Peyer's patch (tissue), 4 donors: ENCODE results near the gene ALAS1. TPM values are rescaled to one million over a fixed set of nuclear protein-coding genes. Genes with fewer than 3 reads are reported as not detected.

Experiments
- DNase-seq, 3 donors: peaks; one replicate each; pipeline ENCODE4 v3.0.0-alpha.2; 2017 to 2019
- H3K27ac ChIP-seq, 4 donors: fragments of 200-600 bp; sonication (generic); one replicate each; pipeline ENCODE4 v1.5.1; 2016 to 2019
- H3K27me3 ChIP-seq, 2 donors: fragments of 200-600 bp; sonication (generic); one replicate each; pipeline ENCODE4 v1.5.1; 2019
- H3K36me3 ChIP-seq, 3 donors: fragments of 200-600 bp; sonication (generic); one replicate each; pipeline ENCODE4 v1.5.1; 2016 to 2019
- H3K4me1 ChIP-seq, 4 donors: fragments of 200-600 bp; sonication (generic); one replicate each; pipeline ENCODE4 v1.5.1; 2016 to 2019
- H3K4me3 ChIP-seq, 4 donors: fragments of 200-600 bp; sonication (generic); 1 replicate in 3 of 4; 2 replicates in 1 of 4; pipeline ENCODE4 v1.5.1; 2016 to 2019; ENCODE audit warnings: mild to moderate bottlenecking in 1 of 4
- H3K9me3 ChIP-seq, 4 donors: fragments of 200-600 bp; sonication (generic); one replicate each; pipeline ENCODE4 v1.5.1; 2016 to 2019; ENCODE audit warnings: mild to moderate bottlenecking in 1 of 4
- POLR2A ChIP-seq, 2 donors: fragments of 450-650 bp; IDR thresholded peaks; one replicate each; pipeline ENCODE4 v1.5.1; 2017; ENCODE audit warnings: antibody characterized with exemption in 2 of 2, mild to moderate bottlenecking in 2 of 2, moderate library complexity in 2 of 2
- total RNA-seq, 4 donors: library from RNA; depleted of rRNA; stranded (reverse); fragments of >200 nt; gene quantifications; one replicate each; pipeline ENCODE4 v1.1.0, GENCODE V29; 2016
- TF ChIP-seq, protein P1 (sequence below), 6 experiments: fragments of 450-650 bp in 4 of 6; fragments of 200-600 bp in 2 of 6; sonication (generic) in 1 of 6; IDR thresholded peaks; one replicate each; pipeline ENCODE4 v1.5.1; 2017 to 2019; ENCODE audit warnings: antibody characterized with exemption in 6 of 6, mild to moderate bottlenecking in 3 of 6, moderate library complexity in 1 of 6

The ALAS1 gene
- total RNA-seq, 4 donors from 2014 or later: 73.3 to 92.8 (median 89.8) TPM

DNA sequence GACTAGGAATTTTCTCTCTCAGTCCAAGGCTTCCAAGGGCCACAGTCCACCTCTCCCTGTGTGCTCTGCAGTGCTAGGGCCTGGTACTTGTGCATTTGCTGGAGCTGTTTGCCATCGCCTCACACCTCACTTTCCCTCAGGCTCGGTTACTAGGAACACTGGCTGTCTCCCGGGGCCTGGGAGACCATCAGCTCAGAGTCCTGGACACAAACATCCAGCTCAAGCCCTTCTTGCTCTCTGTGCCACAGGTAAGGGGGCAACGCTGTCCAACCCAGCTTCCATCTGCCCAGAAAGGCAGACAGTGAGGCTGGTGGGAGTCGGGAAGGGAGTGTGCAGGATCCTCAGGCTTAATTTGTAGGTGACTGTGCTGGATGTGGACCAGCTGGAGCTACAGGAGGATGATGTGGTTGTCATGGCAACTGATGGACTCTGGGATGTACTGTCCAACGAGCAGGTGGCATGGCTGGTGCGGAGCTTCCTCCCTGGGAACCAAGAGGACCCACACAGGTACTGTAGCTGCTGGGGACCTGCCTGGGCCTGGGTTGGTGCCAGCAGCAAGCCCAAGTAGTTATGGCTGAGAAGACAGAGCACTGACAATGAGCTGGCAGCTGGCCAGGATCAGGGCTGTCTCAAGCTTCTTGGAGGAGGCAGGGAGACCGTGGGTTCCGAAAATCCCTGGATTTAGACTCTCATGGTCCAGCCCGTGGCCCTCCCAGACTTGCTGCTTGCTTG lies 51.0 kb downstream of the ALAS1 start:
- Histone ChIP-seq H3K9me3 (no peaks in the 10 kb centered on the region), H3K4me1 (peaks cover 3 to 26% (median 19%) of the 10 kb centered on the region in 4 donors), H3K27ac (no peak overlapping the region), H3K4me3 (no peak overlapping the region), H3K36me3 (peaks cover 0 to 37% (median 0%) of the 10 kb centered on the region in 3 donors), H3K27me3 (no peaks in the 10 kb centered on the region)
- no peak for TF ChIP-seq POLR2A (IDR thresholded peaks at IDR 0.05)
- TF ChIP-seq, protein P1, sequence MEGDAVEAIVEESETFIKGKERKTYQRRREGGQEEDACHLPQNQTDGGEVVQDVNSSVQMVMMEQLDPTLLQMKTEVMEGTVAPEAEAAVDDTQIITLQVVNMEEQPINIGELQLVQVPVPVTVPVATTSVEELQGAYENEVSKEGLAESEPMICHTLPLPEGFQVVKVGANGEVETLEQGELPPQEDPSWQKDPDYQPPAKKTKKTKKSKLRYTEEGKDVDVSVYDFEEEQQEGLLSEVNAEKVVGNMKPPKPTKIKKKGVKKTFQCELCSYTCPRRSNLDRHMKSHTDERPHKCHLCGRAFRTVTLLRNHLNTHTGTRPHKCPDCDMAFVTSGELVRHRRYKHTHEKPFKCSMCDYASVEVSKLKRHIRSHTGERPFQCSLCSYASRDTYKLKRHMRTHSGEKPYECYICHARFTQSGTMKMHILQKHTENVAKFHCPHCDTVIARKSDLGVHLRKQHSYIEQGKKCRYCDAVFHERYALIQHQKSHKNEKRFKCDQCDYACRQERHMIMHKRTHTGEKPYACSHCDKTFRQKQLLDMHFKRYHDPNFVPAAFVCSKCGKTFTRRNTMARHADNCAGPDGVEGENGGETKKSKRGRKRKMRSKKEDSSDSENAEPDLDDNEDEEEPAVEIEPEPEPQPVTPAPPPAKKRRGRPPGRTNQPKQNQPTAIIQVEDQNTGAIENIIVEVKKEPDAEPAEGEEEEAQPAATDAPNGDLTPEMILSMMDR (IDR thresholded peaks at IDR 0.05): no peak
- DNase-seq: peak in 1 of 3 donors; percentile 59

DNA sequence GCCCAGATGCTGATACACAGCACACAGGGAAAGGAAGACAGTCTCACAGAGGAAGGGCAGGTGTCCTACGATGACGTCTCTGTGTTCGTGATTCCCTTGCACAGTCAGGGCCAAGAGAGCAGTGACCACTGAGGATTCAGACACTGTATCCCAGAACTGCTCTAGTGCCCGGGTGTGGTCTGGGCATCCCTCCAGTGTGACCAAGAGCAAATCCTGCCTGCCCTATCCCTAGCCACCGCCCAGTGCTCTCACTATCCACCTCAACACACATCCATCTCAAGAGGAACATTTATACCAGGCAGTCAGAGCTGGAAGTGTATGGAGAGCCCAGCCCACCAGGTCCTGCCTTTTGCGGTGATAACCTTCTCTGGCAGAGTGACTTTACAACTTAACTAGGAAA lies 51.7 kb downstream of the ALAS1 start:
- H3K27ac ChIP-seq: no peak overlapping the region
- H3K4me1 ChIP-seq: peaks cover 3 to 24% (median 19%) of the 10 kb centered on the region in 4 donors
- no peak for TF ChIP-seq POLR2A (IDR thresholded peaks at IDR 0.05)
- TF ChIP-seq, protein P1 (IDR thresholded peaks at IDR 0.05): no peak
- peak in 1 of 3 donors; percentile 45 for DNase-seq
- H3K4me3 ChIP-seq: no peak overlapping the region
- H3K36me3 ChIP-seq: peaks cover 0 to 42% (median 0%) of the 10 kb centered on the region in 3 donors
- H3K27me3 ChIP-seq: no peaks in the 10 kb centered on the region
- no peaks in the 10 kb centered on the region for H3K9me3 ChIP-seq

DNA sequence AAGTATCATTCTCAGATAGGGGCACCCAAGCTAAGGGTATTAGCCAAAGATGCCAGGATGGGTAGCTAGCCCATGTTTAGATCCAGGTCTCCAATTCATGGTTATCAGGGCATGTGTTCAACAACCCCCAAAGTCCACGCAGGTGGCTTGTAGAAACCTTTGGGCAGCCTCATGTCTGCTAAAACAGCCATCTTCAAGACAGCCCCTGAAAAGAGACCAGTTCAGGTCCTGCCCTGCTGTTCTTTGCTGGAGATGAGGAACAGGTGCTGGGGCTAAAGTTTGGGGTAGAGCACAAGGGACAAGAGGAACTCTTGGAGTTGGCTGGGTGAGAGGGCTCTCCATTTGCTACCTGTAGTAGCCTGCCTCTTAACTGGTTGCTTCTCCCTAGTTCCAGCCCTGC lies 52.2 kb downstream of the ALAS1 start:
- Histone ChIP-seq H3K36me3 (peaks cover 0 to 46% (median 0%) of the 10 kb centered on the region in 3 donors), H3K4me1 (peaks cover 2 to 22% (median 16%) of the 10 kb centered on the region in 4 donors), H3K4me3 (no peak overlapping the region), H3K27ac (peak overlapping the region in 1 of 4 donors; percentile 42), H3K27me3 (no peaks in the 10 kb centered on the region), H3K9me3 (no peaks in the 10 kb centered on the region)
- TF ChIP-seq, protein P1 (IDR thresholded peaks at IDR 0.05): no peak
- no peak for TF ChIP-seq POLR2A (IDR thresholded peaks at IDR 0.05)
- DNase-seq: peak in 1 of 3 donors; percentile 29

DNA sequence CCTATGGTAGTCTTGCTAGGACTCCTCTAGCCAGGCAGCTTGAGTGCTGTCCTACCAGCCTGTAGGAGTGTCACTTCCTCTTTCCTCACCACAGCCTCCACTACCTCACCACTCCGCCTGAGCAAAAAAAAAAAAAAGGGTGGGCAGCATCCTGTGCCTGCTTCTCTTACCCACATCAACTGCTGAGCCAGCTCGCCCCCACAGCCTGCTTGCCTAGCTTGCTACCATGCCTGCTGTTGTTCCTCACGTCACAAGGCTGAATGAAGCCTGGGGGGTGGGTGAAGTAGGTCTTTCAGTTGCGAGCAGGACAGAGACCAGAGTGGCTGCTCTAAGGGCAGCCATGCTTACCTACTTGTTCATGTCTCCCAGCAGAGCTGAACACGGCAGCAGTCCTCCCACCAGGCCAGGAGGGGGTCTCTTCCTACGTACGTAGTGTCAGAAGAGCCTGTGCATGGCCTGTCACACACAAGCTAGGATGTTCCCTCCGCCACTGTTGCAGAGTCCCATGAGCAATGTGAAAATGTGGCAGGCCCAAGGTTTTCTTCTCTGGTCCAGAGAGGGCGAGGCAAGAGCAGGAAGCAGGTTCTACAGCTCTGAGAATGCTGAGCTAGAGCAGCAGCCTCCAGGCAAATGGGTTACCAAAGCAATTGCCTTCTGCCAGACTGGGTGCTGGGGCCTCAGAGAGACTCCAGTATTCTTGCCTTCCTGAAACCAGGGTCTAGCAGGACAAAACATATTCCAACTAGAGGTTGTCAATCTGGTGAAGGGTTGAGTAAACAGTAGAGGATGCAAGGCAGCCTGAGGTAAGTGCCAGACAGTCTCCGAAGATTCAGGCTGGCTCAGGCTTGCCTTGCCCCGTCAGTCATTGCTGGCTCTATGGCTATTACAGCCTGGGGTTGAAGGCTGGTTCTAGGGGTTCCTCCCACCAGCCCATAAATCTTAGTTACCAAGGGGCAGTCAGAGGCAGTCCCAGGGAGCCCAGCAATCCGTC lies 55.6 kb downstream of the ALAS1 start:
- Histone ChIP-seq H3K27me3 (no peaks in the 10 kb centered on the region), H3K27ac (peak overlapping the region; percentile 74 to 86 (median 78)), H3K4me3 (peak overlapping the region in 1 of 4 donors; percentile 10), H3K4me1 (peaks cover 0 to 16% (median 10%) of the 10 kb centered on the region in 4 donors), H3K9me3 (no peaks in the 10 kb centered on the region), H3K36me3 (peaks cover 0 to 81% (median 5%) of the 10 kb centered on the region in 3 donors)
- peak in 2 of 3 donors; percentile 88 to 91 for DNase-seq
- TF ChIP-seq, protein P1 (IDR thresholded peaks at IDR 0.05): no peak
- no peak for TF ChIP-seq POLR2A (IDR thresholded peaks at IDR 0.05)

DNA sequence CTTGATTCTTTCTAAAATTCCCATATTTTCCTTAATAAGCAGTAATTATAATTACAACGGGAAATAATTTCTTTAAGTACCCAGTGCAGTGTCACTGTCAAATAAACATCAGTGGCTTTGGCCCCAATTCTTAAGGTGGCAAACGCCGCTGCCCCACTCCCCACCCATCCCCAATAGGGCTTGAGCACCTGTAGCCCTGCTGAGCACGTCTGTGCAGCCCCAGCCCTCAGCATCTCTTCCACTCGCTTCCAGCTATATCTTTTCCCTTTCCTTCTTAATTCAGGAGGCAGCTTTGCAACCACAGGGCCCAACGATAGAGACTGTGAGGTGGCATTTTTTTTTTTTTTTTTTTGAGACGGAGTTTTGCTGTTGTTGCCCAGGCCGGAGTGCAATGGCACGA lies 56.6 kb downstream of the ALAS1 start:
- Histone ChIP-seq H3K4me1 (peaks cover 0 to 16% (median 10%) of the 10 kb centered on the region in 4 donors), H3K27ac (no peak overlapping the region), H3K9me3 (no peaks in the 10 kb centered on the region), H3K36me3 (peaks cover 0 to 88% (median 5%) of the 10 kb centered on the region in 3 donors), H3K27me3 (no peaks in the 10 kb centered on the region), H3K4me3 (no peak overlapping the region)
- DNase-seq: no peak
- TF ChIP-seq POLR2A (IDR thresholded peaks at IDR 0.05): no peak
- TF ChIP-seq, protein P1 (IDR thresholded peaks at IDR 0.05): no peak
